Neural progenitor cell (in vitro differentiated cells): Measurements from ENCODE around the gene KIF25.

ENCODE experiments used
- EZH2 ChIP-seq: fragments of 200-600 bp; sonication (generic); IDR thresholded peaks from 2 replicates; pipeline ENCODE4 v1.6.1; 2017; ENCODE audit warnings: antibody characterized with exemption, mild to moderate bottlenecking, moderate library complexity
- TF ChIP-seq, protein P1 (sequence below): fragments of 200-600 bp; sonication (generic); IDR thresholded peaks from 2 replicates; pipeline ENCODE4 v1.5.1; 2017; ENCODE audit warnings: antibody characterized with exemption, mild to moderate bottlenecking

DNA sequence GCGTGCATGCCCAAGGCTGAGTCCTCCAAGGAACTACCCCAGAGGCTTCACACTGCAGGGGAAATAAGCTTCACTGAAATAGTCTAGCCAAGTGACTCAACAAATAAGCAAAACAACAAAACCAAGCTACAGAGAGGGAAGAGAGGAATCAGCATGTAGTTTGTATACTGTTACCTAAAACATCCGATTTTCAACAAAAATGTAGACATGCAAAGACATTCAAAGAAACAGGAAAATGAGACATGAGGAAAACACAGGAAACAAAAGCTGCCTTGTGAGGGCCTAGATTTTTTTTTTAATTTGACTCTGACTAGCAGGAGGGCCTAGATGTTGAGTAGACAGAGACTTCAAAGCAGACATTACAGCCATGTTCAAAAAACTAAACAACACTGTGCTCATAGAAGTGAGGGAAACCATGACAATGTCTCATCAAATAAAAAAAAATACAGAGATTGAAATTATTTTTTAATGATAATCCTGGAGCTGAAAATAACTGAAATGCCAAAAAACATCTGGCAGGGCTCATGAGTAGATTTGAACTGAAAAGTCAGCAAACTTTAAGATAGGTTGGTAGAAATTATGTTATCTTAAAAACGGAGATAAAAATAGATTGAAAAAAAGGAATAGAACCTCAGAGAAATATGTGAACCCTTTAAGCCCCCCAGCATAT lies 16.4 kb upstream of the KIF25 start:
- TF ChIP-seq EZH2: no peak
- TF ChIP-seq, protein P1, sequence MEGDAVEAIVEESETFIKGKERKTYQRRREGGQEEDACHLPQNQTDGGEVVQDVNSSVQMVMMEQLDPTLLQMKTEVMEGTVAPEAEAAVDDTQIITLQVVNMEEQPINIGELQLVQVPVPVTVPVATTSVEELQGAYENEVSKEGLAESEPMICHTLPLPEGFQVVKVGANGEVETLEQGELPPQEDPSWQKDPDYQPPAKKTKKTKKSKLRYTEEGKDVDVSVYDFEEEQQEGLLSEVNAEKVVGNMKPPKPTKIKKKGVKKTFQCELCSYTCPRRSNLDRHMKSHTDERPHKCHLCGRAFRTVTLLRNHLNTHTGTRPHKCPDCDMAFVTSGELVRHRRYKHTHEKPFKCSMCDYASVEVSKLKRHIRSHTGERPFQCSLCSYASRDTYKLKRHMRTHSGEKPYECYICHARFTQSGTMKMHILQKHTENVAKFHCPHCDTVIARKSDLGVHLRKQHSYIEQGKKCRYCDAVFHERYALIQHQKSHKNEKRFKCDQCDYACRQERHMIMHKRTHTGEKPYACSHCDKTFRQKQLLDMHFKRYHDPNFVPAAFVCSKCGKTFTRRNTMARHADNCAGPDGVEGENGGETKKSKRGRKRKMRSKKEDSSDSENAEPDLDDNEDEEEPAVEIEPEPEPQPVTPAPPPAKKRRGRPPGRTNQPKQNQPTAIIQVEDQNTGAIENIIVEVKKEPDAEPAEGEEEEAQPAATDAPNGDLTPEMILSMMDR: no peak
